Stimulated activated CD8-positive, alpha-beta memory T cell treated with anti-CD3 and anti-CD28 coated beads, Interleukin-15, amount 100 ng/mL, for 48 hours (primary cell): ENCODE results near the gene ADCY2.
A peak's percentile ranks its signal among the peaks of the same experiment; 100 is the strongest.

Experiments used
- DNase-seq, 2 donors: peaks; one replicate each; pipeline ENCODE4 v3.0.0-alpha.2; 2020; ENCODE audit warnings: low read depth in 2 of 2

The ADCY2 gene

GRCh38 chr5:7868773-7869473 is 473.0 kb downstream of the ADCY2 start, which contains the start of the genes FASTKD3 and MTRR:
TSS of gene FASTKD3 (minus strand) at chr5:7869031. CDS start at chr5:7868083, 948 bp downstream.
TSS of gene MTRR (plus strand) at chr5:7869148. CDS start at chr5:7870795, 1,647 bp downstream.
- peak; percentile 81 to 87 for DNase-seq

- no peak for DNase-seq
Measured at GRCh38 chr5:7869474-7870136, 473.7 kb downstream of the ADCY2 start.

- no peak for DNase-seq
Measured at GRCh38 chr5:7871653-7872052, 475.7 kb downstream of the ADCY2 start.

- no peak for DNase-seq
Measured at GRCh38 chr5:7872517-7873130, 476.7 kb downstream of the ADCY2 start.

GRCh38 chr5:7873216-7873615 is 477.3 kb downstream of the ADCY2 start:
- no peak for DNase-seq

GRCh38 chr5:7874639-7875038 is 478.7 kb downstream of the ADCY2 start:
- no peak for DNase-seq

GRCh38 chr5:7875151-7875550 is 479.2 kb downstream of the ADCY2 start:
- no peak for DNase-seq

GRCh38 chr5:7876867-7877266 is 480.9 kb downstream of the ADCY2 start:
- no peak for DNase-seq

- DNase-seq, result no peak
Measured at GRCh38 chr5:7877851-7878250, 481.9 kb downstream of the ADCY2 start.

GRCh38 chr5:7878381-7878873 is 482.5 kb downstream of the ADCY2 start:
- DNase-seq, result no peak
